PC-9 (cell line): ENCODE results near the gene PRUNE2.

ENCODE experiments used
- CTCF ChIP-seq: fragments of 200-600 bp; sonication (generic); conservative IDR thresholded peaks from 2 replicates; pipeline ENCODE4 v1.6.1; 2017; ENCODE audit warnings: mixed run types, antibody characterized with exemption, mild to moderate bottlenecking, moderate library complexity
- EZH2 ChIP-seq: fragments of 200-600 bp; sonication (generic); IDR thresholded peaks from 2 replicates; pipeline ENCODE4 v1.8.0; 2017; ENCODE audit warnings: antibody characterized with exemption, low read depth

DNA sequence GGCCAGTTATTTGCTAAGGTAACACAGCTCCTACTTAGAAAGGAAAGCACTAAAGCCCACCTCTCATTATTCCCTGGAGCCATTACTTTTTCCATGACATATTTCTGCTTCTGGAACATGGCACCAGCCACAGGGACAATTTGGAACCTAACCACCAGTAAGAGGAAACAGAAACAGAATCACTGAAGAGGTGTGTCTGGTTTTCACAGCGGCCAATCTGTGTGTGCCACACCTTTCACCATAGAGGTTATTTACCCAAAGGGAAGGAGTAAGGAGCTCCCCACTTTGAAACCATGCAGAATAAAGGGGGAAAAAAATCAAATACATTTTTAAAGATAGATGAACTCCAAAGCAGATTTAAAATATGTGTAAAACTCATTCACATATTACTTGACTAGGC lies 21.1 kb downstream of the PRUNE2 start:
- TF ChIP-seq CTCF = no peak
- no peak for TF ChIP-seq EZH2
